ENCODE measurements around the gene S100PBP.

DNA sequence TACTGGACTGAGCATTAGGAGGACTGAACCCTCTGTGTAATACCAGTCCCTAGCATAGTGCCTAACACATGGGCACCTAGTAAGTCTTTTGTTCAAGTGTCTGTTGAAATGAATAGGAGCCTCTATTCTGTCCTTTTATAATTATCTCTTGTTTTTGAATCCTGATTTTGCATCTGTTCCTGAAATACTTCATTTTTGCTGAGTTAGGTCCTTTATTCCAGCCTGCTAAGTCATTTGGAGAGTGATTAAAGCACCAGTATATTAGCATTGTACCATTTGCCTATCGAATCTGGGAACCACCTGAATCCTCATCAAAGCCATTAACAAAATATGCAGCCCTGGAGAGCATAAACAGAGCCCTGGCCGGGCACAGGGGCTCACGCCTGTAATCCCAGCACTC lies 32.6 kb upstream of the S100PBP start:
- TF ChIP-seq, protein P1, sequence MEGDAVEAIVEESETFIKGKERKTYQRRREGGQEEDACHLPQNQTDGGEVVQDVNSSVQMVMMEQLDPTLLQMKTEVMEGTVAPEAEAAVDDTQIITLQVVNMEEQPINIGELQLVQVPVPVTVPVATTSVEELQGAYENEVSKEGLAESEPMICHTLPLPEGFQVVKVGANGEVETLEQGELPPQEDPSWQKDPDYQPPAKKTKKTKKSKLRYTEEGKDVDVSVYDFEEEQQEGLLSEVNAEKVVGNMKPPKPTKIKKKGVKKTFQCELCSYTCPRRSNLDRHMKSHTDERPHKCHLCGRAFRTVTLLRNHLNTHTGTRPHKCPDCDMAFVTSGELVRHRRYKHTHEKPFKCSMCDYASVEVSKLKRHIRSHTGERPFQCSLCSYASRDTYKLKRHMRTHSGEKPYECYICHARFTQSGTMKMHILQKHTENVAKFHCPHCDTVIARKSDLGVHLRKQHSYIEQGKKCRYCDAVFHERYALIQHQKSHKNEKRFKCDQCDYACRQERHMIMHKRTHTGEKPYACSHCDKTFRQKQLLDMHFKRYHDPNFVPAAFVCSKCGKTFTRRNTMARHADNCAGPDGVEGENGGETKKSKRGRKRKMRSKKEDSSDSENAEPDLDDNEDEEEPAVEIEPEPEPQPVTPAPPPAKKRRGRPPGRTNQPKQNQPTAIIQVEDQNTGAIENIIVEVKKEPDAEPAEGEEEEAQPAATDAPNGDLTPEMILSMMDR (IDR thresholded peaks at IDR 0.05), result no peak
- TF ChIP-seq POLR2AphosphoS5 (IDR thresholded peaks at IDR 0.05) (no peak), POLR2A (IDR thresholded peaks at IDR 0.05) (no peak), EP300 (IDR thresholded peaks at IDR 0.05) (no peak)
